HG03039 (cell line): ENCODE results near the gene SLC16A12.
"Not testable (repeated sequence)": the region's sequence is repeated elsewhere in the genome, so short reads cannot be mapped to it uniquely, and the experiment has no call there.

Source experiments
- ATAC-seq: cut with Tn5 transposase; IDR thresholded peaks from one replicate; pipeline ENCODE4 v1.9.1; 2021; ENCODE audit warnings: mild to moderate bottlenecking, moderate library complexity; ENCODE audit not compliant: unreplicated experiment

SLC16A12 gene

GRCh38 chr10:89393898-89394297, 141.5 kb downstream of the SLC16A12 start:
- ATAC-seq: no peak

GRCh38 chr10:89392974-89393373, 142.4 kb downstream of the SLC16A12 start:
- ATAC-seq: peak; percentile 23

- ATAC-seq: peak; percentile 60
Observed at GRCh38 chr10:89391907-89392756, 143.3 kb downstream of the SLC16A12 start, which contains the start of gene IFIT1. Gene IFIT1, plus strand, starts transcription at chr10:89392623. Its CDS starts 90 bp downstream, at chr10:89392713.

- ATAC-seq: not testable (repeated sequence)
Observed at GRCh38 chr10:89391226-89391576, 144.2 kb downstream of the SLC16A12 start.

GRCh38 chr10:89390476-89391225, 144.7 kb downstream of the SLC16A12 start:
- ATAC-seq: no peak

GRCh38 chr10:89389254-89389653, 146.1 kb downstream of the SLC16A12 start:
- ATAC-seq: no peak

- no peak for ATAC-seq
Observed at GRCh38 chr10:89388806-89389205, 146.6 kb downstream of the SLC16A12 start.

GRCh38 chr10:89384474-89385340, 150.7 kb downstream of the SLC16A12 start:
- ATAC-seq: no peak

- no peak for ATAC-seq
Observed at GRCh38 chr10:89382757-89383156, 152.6 kb downstream of the SLC16A12 start.
